Type B pancreatic cell (in vitro differentiated cells): ENCODE results near the gene LHFPL2. TPM values are rescaled to one million over a fixed set of nuclear protein-coding genes. Genes with fewer than 3 reads are reported as not detected.

Experiments
- DNase-seq: peaks from one replicate; pipeline ENCODE4 v3.0.0; 2021; ENCODE audit warnings: mixed read lengths; ENCODE audit not compliant: unreplicated experiment; ENCODE audit errors: extremely low spot score
- H3K27ac Mint-ChIP-seq: 2 replicates; pipeline ENCODE4 v1.8.0; 2021; ENCODE audit warnings: mild to moderate bottlenecking, mixed read lengths
- H3K27me3 Mint-ChIP-seq: 2 replicates; pipeline ENCODE4 v1.8.0; 2021; ENCODE audit warnings: mixed read lengths
- H3K36me3 Mint-ChIP-seq: 2 replicates; pipeline ENCODE4 v1.8.0; 2021; ENCODE audit warnings: mixed read lengths
- H3K4me1 Mint-ChIP-seq: one replicate; pipeline ENCODE4 v1.8.0; 2021; ENCODE audit warnings: mixed read lengths; ENCODE audit not compliant: unreplicated experiment
- H3K4me3 Mint-ChIP-seq: 2 replicates; pipeline ENCODE4 v1.8.0; 2021; ENCODE audit warnings: mild to moderate bottlenecking, mixed read lengths
- H3K9me3 Mint-ChIP-seq: 2 replicates; pipeline ENCODE4 v1.8.0; 2021; ENCODE audit warnings: mixed read lengths
- CTCF ChIP-seq: fragments of 200-600 bp; sonication (generic); conservative IDR thresholded peaks from 2 replicates; pipeline ENCODE4 v1.5.0; 2021; ENCODE audit warnings: antibody characterized with exemption, mild to moderate bottlenecking
- total RNA-seq: library from RNA; stranded (reverse); gene quantifications from 2 replicates; pipeline ENCODE4 v1.2.1, GENCODE V29; 2021; ENCODE audit warnings: low replicate concordance

LHFPL2 gene
- total RNA-seq, 1 donor from 2014 or later = 35.3 TPM

- no peak overlapping the region for H3K4me3 Mint-ChIP-seq
- no peak overlapping the region for H3K27ac Mint-ChIP-seq
- no peaks in the 10 kb centered on the region for H3K9me3 Mint-ChIP-seq
- H3K27me3 Mint-ChIP-seq = no peaks in the 10 kb centered on the region
- no peak for TF ChIP-seq CTCF
- H3K4me1 Mint-ChIP-seq = peaks cover 46% of the 10 kb centered on the region
- no peak for DNase-seq
- peaks cover 23% of the 10 kb centered on the region for H3K36me3 Mint-ChIP-seq
Observed at GRCh38 chr5:78603636-78604175, 44.9 kb downstream of the LHFPL2 start.

GRCh38 chr5:78602400-78602799 lies 46.2 kb downstream of the LHFPL2 start:
- peak overlapping the region; percentile 32 for H3K4me3 Mint-ChIP-seq
- H3K36me3 Mint-ChIP-seq = peaks cover 24% of the 10 kb centered on the region
- peak overlapping the region; percentile 52 for H3K27ac Mint-ChIP-seq
- no peaks in the 10 kb centered on the region for H3K9me3 Mint-ChIP-seq
- no peak for TF ChIP-seq CTCF
- DNase-seq = no peak
- H3K4me1 Mint-ChIP-seq = peaks cover 45% of the 10 kb centered on the region
- no peaks in the 10 kb centered on the region for H3K27me3 Mint-ChIP-seq

- no peaks in the 10 kb centered on the region for H3K9me3 Mint-ChIP-seq
- no peaks in the 10 kb centered on the region for H3K27me3 Mint-ChIP-seq
- no peak for DNase-seq
- peaks cover 24% of the 10 kb centered on the region for H3K36me3 Mint-ChIP-seq
- peak overlapping the region; percentile 32 for H3K4me3 Mint-ChIP-seq
- no peak for TF ChIP-seq CTCF
- H3K27ac Mint-ChIP-seq = peak overlapping the region; percentile 52
- peaks cover 50% of the 10 kb centered on the region for H3K4me1 Mint-ChIP-seq
Observed at GRCh38 chr5:78601559-78602314, 46.8 kb downstream of the LHFPL2 start.

- H3K27ac Mint-ChIP-seq = peak overlapping the region; percentile 39
- peaks cover 27% of the 10 kb centered on the region for H3K36me3 Mint-ChIP-seq
- H3K9me3 Mint-ChIP-seq = no peaks in the 10 kb centered on the region
- peaks cover 58% of the 10 kb centered on the region for H3K4me1 Mint-ChIP-seq
- no peaks in the 10 kb centered on the region for H3K27me3 Mint-ChIP-seq
- TF ChIP-seq CTCF = no peak
- no peak for DNase-seq
- peak overlapping the region; percentile 10 for H3K4me3 Mint-ChIP-seq
Observed at GRCh38 chr5:78600687-78601414, 47.7 kb downstream of the LHFPL2 start.

- no peak for DNase-seq
- Mint-ChIP-seq H3K4me3 (no peak overlapping the region), H3K9me3 (no peaks in the 10 kb centered on the region), H3K27ac (no peak overlapping the region), H3K27me3 (no peaks in the 10 kb centered on the region), H3K36me3 (peaks cover 27% of the 10 kb centered on the region), H3K4me1 (peaks cover 61% of the 10 kb centered on the region)
- TF ChIP-seq CTCF = no peak
Observed at GRCh38 chr5:78598973-78599372, 49.6 kb downstream of the LHFPL2 start.
